ENCODE results near the gene CXCR2.
"Not testable (repeated sequence)": the region's sequence is repeated elsewhere in the genome, so short reads cannot be mapped to it uniquely, and the experiment has no call there.

The CXCR2 gene

GRCh38 chr2:218130822-218131221 lies 5.0 kb downstream of the CXCR2 start:
- DNase-seq: no peak

GRCh38 chr2:218137514-218137913 lies 11.7 kb downstream of the CXCR2 start:
- DNase-seq: no peak

- no peak for DNase-seq
These were observed 12.2 kb downstream of the CXCR2 start for GRCh38 chr2:218138047-218138446.

- no peak for DNase-seq
These were observed 19.3 kb downstream of the CXCR2 start for GRCh38 chr2:218145124-218145523.

GRCh38 chr2:218146056-218146455 lies 20.2 kb downstream of the CXCR2 start:
- DNase-seq: no peak

GRCh38 chr2:218149098-218149497 lies 23.3 kb downstream of the CXCR2 start:
- DNase-seq: no peak

- no peak for DNase-seq
These were observed 24.1 kb downstream of the CXCR2 start for GRCh38 chr2:218149848-218150440.

GRCh38 chr2:218152172-218152571 lies 26.3 kb downstream of the CXCR2 start:
- no peak for DNase-seq

- DNase-seq: no peak
These were observed 26.9 kb downstream of the CXCR2 start for GRCh38 chr2:218152777-218153176.

GRCh38 chr2:218155953-218156479 lies 30.2 kb downstream of the CXCR2 start:
- DNase-seq: no peak

GRCh38 chr2:218161644-218162043 lies 35.8 kb downstream of the CXCR2 start:
- DNase-seq: no peak

- DNase-seq: no peak
These were observed 37.0 kb downstream of the CXCR2 start for GRCh38 chr2:218162814-218163213.

GRCh38 chr2:218166791-218167190 lies 41.0 kb downstream of the CXCR2 start, which contains the start of gene CXCR1:
CXCR1 (minus strand) TSS chr2:218166962; CDS start chr2:218165211, 1,751 bp downstream.
- DNase-seq: no peak

- DNase-seq: no peak
These were observed 42.2 kb downstream of the CXCR2 start for GRCh38 chr2:218168016-218168415.

GRCh38 chr2:218168635-218169462 lies 43.0 kb downstream of the CXCR2 start:
- DNase-seq: peak in 1 of 2 experiments; percentile 1

- no peak for DNase-seq
These were observed 44.1 kb downstream of the CXCR2 start for GRCh38 chr2:218169757-218170546.

- not testable (repeated sequence) for DNase-seq
These were observed 45.9 kb downstream of the CXCR2 start for GRCh38 chr2:218171744-218172143.

- DNase-seq: no peak
These were observed 47.0 kb downstream of the CXCR2 start for GRCh38 chr2:218172845-218173244.

GRCh38 chr2:218179782-218180181 lies 54.0 kb downstream of the CXCR2 start:
- no peak for DNase-seq

GRCh38 chr2:218180467-218181114 lies 54.8 kb downstream of the CXCR2 start:
- DNase-seq: no peak

GRCh38 chr2:218184331-218184730 lies 58.5 kb downstream of the CXCR2 start:
- DNase-seq: no peak

- peak in 1 of 2 experiments; percentile 28 for DNase-seq
These were observed 60.5 kb downstream of the CXCR2 start for GRCh38 chr2:218186355-218186766.

Measured in NCI-H187 (cell line).